Activated CD4-positive, alpha-beta T cell treated with anti-CD3 and anti-CD28 coated beads, Interleukin-2, amount 50 U/mL, for 48 hours (primary cell): Measurements from ENCODE around the gene PSPC1.
A peak's percentile ranks its signal among the peaks of the same experiment; 100 is the strongest.
"Not testable (repeated sequence)": the region's sequence is repeated elsewhere in the genome, so short reads cannot be mapped to it uniquely, and the experiment has no call there.

ENCODE experiments used
- DNase-seq, 2 experiments: peaks; one replicate each; pipeline ENCODE4 v3.0.0-alpha.2; 2020

PSPC1 gene, protein sequence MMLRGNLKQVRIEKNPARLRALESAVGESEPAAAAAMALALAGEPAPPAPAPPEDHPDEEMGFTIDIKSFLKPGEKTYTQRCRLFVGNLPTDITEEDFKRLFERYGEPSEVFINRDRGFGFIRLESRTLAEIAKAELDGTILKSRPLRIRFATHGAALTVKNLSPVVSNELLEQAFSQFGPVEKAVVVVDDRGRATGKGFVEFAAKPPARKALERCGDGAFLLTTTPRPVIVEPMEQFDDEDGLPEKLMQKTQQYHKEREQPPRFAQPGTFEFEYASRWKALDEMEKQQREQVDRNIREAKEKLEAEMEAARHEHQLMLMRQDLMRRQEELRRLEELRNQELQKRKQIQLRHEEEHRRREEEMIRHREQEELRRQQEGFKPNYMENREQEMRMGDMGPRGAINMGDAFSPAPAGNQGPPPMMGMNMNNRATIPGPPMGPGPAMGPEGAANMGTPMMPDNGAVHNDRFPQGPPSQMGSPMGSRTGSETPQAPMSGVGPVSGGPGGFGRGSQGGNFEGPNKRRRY

DNA sequence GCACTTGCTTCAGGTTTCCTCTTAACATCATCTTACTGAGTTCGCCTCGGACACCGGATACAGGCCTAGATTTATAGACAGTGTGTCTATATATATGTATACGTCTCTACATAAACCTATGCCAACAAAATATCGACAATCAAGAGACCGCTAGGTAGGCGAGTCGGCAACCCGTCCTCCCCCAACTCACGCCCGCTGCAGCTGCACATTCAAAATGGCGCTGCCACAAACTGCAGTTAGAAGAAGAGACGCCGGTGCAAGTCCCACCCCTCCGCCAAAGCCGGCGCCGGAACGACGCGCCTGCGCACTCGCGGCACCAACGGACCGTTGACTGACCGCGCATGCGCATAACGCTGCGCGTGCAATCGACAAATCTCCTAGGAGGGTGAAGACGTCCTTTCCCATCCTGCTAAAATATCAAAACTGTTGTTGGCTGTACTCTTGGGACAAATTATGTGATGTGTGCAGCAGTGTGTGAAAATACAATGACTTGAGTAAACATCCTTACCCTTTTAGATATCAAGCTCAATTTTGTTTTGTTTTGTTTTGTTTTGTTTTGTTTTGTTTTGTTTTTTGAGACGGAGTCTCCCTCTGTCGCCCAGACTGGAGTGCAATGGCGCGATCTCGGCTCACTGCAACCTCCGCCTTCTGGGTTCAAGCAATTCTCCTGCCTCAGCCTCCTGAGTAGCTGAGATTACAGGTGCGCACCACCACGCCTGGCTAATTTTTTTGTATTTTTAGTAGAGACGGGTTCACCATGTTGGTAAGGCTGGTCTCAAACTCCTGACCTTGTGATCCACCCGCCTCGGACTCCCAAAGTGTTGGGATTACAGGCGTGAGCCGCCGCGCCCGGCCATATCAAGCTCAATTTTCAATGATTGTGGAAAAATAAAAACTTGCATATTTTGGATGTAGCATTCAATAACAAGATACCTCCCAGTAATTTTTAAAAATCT lies at the start of gene PSPC1:
Gene PSPC1 (minus strand): TSS at position 219 of the 956 bp plus-strand sequence. CDS start 188 bp downstream, at position 31.
- DNase-seq = peak; percentile 92 to 94

DNA sequence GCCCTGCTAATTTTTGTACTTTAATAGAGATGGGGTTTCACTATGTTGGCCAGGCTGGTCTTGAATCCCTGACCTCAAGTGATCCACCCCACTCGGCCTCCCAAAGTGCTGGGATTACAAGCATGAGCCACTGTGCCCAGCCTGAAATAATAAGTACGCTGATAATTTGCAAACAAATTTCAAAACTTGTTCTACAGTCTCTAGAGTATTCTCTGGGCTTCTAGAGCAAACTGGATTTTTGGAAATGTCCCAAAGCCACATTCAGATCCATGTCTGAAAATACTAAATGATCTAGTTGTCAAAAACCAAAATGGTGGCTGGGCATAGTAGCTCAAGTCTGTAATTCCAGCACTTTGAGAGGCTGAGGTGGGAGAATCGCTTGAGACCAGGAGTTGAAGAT lies 39.9 kb upstream of the PSPC1 start:
- DNase-seq = no peak

DNA sequence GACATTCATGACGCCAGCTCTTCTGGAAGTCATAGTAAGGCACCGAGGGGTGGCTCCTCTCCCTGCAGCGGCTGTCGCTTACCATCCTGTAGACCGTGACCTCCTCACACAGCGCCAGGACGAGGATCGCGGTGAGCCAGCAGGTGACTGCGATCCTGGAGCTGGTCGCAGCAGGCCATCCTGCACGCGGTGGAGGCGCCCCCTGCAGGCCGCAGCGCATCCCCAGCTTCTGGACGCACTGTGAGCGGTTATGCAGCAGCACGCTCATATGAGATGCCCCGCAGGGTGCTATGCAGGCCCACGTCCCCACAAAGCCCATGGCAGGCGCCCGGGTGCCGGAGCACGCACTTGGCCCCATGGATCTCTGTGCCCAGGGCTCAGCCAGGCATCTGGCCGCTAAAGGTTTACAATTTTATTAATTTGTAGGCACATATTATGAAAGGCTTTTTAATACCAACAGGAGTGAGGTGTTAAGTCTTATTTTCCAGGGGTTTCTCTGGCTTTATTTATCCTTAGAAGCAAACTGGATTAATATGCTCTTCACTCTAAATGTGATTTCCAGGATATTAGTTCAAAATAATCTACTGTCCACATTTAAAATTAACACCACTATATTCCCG lies 35.6 kb upstream of the PSPC1 start:
- peak; percentile 44 to 52 for DNase-seq

DNA sequence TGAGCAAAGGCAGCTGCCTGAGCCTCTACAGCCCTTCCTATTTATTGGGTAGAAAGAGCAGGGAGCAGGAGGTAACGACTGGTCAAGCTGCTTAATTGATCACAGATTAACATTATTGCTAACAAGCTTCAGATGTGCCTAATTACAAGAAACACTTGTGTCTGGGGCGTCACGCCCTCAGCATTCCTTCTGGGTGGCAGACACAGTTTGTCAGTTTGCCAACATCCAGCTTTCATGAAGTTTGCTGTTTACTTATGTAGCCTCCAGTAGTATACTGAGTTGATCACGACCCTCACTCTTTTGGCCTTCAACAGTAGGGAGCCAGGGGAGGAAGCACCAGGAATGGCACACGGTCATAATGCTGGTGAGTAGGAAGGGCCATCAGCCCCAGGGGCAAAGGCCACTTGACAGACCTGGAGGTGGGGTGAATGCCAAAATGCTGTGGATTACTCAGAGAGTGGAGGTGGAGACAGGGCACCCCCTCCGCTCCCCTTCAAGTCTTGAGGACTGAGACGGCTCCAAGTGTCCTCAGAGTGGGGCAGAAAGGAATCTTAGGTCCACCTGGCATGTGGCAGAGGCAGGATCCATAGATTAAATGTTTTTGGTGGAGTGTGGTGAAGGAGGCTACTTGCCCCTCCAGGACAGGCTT lies 34.9 kb upstream of the PSPC1 start:
- DNase-seq = no peak

DNA sequence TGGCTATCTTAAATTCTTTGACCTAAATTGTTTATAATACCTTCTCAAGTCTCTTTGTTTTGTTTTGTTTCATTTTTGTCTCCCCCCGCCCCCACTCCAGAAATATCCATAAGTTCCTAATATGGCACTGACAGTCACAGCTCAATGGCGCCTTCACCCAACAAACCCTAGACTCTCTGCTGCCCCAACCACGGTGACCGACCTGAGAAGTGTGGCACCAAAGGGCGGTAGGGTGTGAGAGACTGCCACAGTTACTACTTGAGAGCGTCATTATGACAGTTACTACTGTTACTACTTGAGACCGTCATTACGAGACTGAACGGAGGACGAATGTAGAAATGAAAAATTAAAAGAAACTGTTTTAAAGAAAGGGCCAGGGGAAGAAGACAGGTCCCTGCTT lies 34.4 kb upstream of the PSPC1 start:
- no peak for DNase-seq

DNA sequence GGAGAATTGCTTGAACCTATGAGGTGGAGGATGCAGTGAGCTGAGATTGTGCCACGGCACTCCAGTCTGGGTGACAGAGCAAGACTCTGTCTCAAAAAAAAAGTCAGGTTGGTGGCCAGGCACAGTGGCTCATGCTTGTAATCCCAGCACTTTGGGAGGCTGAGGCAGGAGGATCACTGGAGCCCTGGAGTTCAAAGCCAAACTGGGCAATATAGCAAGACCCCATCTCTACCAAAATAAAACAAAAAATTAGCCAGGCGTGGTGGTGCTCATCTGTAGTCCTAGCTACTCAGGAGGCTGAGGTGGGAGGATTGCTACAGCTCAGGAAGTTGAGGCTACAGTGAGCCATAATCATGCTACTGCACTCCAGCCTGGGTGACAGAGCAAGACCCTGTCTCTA lies 33.1 kb upstream of the PSPC1 start:
- DNase-seq = not testable (repeated sequence)

DNA sequence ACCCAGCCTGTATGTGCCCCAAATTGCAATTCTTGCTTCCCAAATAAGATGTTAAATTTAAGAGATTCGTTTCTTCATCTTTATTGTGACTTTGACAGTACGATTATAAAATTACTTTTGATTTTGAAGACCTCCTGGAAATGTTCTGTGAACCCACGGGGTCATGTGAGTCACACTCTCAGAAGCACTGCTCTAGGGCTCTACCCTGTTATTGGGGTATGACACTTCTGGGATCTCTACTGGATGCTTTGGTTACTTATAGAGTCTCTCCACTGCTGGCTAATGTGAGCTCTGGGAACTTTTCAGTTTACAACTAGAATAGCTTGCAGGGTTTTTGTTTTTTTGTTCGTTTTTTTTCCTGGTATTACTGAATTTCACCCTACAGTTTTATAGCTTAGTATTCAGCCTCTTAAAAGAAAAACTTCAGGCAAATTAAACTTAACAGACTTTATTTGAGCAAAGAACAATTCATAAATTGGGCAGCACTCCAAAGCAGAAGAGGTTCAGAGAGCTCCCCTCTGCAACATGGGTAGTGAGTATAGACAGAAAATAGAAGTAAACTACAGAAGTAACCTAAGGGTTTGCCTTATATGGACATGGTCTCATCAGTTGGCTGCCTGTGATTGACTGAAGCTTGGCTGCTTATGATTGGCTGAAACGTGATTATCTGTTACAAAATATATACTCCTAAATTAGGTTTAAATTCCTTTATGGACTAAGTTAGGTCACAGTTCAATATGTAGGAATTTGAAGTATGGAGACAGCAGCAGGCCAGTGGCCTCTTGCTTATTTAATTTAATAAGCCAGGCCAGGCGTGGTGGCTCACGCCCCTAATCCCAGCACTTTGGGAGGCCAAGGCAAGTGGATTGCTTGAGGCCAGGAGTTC lies 28.5 kb upstream of the PSPC1 start:
- no peak for DNase-seq

DNA sequence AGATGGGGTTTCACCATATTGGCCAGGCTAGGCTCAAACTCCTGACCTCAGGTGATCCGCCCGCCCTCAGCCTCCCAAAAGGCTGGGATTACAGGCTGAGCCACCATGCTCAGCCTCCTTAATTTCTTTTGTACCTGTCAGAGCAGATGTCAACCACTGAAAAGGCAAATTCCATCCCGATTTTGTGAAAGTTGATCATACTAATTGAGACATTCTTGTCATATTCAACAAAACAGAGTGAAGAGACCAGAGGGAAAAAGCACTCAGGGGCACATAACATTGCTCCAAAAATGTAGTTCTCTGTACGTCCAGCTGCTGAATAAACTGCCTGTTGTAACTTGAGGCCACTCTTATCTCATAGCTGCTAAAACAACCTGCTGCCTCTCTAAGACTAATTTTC lies 27.4 kb upstream of the PSPC1 start:
- no peak for DNase-seq

DNA sequence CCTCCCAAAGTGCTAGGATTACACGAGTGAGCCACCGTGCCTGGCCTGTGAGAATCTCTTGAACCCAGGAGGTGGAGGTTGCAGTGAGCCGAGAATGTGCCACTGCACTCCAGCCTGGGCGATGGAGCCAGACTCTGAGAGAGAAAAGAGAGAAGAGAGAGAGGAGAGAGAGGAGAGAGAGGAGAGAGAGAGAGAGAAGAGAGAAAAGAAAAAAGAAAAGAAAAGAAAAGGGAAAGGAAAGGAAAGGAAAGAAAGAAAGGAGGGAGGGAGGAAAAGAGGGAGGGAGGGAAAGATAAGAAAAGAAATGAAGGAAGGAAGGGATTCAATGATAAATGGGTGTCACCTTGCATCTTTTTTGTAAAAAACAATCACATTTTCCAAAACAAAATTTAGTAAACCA lies 23.0 kb upstream of the PSPC1 start:
- DNase-seq = no peak

DNA sequence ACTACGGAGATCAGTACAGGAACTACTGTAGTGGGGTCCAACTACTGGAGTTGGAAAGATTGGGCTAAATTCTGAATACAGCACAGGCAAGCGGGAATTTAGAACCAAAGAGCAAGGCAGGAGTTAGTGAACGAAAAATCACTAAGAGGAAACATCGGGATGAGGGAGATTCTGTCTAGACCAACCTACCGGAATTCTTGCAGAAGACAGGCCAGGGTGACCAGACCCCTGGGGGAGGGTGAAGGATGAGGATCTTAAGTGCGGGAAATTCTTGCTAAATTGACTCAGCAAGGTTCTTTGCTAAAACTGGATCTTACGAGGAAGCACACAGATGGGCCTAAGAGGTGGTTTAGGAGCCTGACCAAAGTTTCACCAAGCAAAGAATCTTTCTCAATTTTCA lies 13.2 kb upstream of the PSPC1 start:
- no peak for DNase-seq

DNA sequence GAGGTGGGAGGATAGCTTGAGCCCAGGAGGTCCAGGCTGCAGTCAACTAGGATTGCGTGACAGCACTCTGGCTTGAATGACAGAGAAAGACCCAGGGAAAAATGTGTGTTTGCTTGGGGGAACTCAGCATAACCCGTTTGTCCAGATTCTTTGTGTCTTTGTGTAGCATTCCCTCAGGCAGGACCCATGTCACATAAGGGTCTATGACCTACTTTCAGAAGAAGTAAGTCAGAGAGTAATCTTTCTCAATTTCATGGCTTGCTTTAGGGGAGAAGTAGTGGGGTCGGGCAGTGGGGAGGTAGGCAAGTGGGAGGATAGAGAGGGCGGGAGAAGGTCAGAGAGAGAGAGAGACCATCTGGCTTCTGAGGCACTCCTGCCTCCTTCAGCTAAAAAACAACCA lies 11.9 kb upstream of the PSPC1 start:
- DNase-seq = no peak

DNA sequence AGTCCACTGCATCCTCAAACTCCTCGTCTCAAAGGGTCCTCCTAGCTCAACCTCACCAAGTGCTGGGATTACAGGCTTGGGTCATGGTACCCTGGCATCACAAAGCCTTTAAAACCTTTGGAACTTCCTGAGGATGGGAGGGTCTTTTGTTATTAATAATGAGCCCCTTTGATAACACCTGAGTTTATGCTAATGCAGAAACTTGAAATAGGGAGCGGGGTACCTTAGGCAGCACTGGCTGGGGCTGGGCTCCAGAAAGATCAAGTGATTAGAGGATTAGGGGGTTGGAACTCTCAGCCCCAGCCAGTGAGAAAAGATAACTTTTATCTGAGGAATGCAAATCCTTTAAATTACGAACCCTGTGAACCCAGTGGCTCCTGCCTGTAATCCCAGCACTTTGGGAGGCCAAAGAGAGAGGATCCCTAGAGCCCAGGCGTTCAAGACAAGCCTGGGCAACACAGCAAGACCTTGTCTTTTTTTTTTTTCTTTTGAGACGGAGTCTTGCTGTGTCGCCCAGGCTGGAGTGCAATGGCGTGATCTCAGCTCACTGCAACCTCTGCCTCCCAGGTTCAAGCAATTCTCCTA lies 9.3 kb upstream of the PSPC1 start:
- DNase-seq = no peak

DNA sequence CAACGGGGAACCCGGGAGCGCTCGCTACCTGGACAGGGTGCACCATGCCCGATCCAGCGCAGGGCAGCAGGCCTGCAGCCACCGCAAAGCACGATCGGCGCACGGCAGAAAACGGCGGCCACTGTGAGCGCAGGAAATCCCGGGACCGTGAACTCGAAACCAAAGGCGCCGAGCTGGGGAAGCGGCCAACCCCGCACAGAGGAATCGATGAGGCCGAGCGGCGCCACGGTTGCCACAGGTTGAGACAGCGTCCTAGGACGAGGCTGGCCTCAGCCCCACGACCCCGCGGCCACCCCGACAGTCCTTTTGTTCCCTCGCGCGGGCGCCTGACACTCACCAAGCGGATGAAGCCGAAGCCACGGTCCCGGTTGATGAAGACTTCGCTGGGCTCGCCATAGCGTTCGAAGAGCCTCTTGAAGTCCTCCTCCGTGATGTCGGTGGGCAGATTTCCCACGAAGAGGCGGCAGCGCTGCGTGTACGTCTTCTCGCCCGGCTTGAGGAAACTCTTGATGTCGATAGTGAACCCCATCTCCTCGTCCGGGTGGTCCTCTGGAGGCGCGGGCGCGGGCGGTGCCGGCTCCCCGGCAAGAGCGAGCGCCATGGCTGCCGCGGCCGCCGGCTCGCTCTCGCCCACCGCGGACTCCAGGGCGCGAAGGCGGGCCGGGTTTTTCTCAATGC lies 557 bp downstream of the PSPC1 start:
- peak; percentile 61 to 66 for DNase-seq

DNA sequence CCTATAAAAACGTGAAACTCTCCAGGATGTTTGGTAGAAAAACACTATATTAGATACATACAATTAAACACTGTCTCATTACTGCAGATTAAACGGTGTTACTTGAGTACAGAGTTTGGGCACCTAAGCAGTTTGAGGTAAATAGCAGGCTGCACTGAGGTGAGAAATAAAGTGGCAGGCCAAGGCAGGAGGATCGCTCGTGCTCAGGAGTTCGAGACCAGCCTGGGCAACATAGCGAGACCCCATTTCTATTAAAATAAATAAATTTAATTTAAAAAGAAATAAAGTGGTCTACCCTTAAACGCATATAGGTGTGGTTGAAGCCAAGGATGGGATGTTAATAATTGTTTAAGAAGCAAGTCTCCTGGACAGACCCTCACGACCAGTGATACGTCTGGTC lies 1.2 kb downstream of the PSPC1 start:
- DNase-seq = peak; percentile 16 to 27

DNA sequence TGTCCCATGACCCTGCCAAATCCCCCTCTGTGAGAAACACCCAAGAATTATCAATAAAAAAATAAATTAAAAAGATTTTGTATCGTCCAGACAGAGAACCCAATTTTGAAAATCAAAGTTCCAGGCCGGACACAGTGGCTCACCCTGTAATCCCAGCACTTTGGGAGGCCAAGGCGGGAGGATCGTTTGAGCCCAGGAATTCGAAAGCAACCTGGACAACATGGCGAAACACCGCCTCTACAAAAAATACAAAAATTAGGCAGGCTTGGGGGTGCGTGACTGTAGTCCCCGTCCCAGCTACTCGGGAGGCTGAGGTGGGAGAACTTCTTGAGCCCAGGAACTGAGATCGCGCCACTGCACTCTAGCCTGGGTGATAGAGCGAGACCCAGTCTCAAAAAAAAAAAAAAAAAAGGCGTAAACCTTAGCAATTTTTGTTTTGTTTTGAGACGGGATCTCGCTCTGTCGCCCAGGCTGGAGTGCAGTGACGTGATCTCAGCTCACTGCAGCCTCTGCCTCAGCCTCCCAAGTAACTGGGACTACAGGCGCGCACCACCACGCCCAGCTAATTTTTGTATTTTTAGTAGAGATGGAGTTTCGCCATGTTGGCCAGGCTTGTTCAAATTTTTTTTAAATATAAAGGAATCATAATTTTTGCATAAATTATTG lies 1.9 kb downstream of the PSPC1 start:
- peak; percentile 8 to 14 for DNase-seq

DNA sequence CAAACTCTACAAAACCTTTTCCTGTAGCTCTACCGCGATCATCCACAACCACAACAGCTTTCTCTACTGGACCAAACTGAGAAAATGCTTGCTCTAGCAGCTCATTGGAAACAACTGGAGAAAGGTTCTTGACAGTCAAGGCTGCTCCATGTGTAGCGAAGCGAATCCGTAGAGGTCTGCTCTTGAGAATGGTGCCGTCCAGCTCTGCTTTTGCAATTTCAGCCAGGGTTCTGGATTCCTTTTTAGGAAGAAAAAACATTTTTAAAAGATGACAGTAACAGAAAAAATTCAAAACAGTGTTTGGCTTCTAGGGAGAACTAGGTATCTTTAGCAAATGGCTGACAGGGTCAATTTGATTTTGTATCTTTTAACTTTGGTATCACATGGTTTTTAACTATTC lies 10.4 kb downstream of the PSPC1 start:
- no peak for DNase-seq

DNA sequence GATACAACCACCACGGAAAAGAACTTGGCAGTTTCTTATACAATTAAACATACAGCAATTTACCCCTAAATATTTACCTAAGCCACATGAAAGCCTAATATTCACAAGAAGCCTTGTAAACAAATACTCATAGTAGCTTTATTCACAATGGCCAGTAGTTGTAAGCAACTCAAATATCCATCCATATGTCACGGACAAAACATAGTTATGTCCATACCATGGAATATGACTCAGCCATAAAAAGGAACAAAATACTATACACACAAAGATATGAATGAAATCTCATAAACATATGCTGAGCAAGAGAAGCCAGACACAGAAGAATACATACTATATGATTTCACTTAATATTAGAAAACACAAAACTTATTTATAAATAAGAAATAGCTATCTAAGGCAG lies 12.9 kb downstream of the PSPC1 start:
- no peak for DNase-seq

DNA sequence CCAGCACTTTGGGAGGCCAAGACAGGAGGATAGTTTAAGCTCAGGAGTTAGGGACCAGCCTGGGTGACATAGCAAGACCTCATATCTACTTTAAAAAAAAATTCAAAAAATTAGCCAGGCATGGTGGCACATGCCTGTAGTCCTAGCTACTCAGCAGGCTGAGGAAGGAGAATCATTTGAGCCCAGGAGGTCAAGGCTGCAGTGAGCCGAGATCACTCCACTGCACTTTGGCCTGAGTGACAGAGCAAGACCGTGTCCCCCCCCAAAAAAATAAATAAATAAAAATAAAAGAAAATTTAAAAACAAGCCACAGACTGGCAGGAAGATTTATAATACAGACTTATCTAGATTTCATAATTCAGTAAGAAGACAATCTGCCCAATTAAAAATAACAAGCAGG lies 14.8 kb downstream of the PSPC1 start:
- DNase-seq = no peak

DNA sequence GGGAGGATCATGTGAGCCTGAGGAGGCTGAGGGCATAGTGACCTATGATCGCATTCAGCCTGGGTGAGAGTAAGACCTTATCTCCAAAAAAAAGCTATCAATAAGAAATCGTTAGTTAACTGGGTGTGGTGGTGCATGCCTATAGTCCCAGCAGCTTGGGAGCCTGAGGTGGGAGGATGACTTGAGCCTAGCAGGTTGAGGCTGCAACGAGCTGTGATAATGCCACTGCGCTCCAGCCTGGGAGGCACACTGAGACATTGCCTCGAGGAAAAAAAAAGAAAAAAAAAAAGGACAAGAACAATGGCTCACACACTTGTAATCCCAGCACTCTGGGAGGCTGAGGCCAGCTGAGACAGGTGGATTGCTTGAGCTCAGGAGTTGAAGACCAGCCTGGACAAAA lies 16.2 kb downstream of the PSPC1 start:
- DNase-seq = no peak

DNA sequence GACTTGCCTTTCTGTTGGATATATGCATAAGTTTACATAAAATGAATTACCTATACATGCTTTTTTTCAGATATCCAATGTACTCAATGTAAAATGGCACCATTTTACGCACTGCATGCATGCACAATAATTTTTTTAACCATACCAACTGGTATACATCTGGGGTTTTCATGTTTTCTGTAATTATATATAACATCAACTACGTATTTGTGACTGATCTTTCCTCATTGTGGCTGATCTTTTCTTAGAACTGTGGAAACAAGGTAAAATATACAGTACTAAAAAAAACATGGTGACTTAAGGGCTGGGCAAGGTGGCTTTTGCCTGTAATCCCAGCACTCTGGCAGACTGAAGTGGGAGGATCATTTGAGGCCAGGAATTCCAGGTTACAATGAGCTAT lies 18.5 kb downstream of the PSPC1 start:
- DNase-seq = no peak
